Left lobe of liver (tissue), 2 donors: Measurements from ENCODE around the gene CRKL. TPM values are rescaled to one million over a fixed set of nuclear protein-coding genes. Genes with fewer than 3 reads are reported as not detected.
"Not testable (repeated sequence)": the region's sequence is repeated elsewhere in the genome, so short reads cannot be mapped to it uniquely, and the experiment has no call there.

Experiments
- ATAC-seq: fragments of 200-7000 bp; cut with Tn5 transposase; one replicate; pipeline ENCODE4 v1.9.1; 2020; ENCODE audit warnings: mild to moderate bottlenecking, moderate library complexity
- DNase-seq: peaks from one replicate; pipeline ENCODE4 v3.0.0-alpha.2; 2020; ENCODE audit warnings: low spot score
- total RNA-seq: library from RNA; stranded (reverse); gene quantifications from one replicate; pipeline ENCODE4 v1.2.1, GENCODE V29; 2021
- donor health status: DM: no; HTN: no; CAD: no; lungs with moderate emphysema.
- donor health status: DM: no; HTN: yes; CAD: no.

CRKL gene, protein sequence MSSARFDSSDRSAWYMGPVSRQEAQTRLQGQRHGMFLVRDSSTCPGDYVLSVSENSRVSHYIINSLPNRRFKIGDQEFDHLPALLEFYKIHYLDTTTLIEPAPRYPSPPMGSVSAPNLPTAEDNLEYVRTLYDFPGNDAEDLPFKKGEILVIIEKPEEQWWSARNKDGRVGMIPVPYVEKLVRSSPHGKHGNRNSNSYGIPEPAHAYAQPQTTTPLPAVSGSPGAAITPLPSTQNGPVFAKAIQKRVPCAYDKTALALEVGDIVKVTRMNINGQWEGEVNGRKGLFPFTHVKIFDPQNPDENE
- 41.4 TPM for total RNA-seq

DNA sequence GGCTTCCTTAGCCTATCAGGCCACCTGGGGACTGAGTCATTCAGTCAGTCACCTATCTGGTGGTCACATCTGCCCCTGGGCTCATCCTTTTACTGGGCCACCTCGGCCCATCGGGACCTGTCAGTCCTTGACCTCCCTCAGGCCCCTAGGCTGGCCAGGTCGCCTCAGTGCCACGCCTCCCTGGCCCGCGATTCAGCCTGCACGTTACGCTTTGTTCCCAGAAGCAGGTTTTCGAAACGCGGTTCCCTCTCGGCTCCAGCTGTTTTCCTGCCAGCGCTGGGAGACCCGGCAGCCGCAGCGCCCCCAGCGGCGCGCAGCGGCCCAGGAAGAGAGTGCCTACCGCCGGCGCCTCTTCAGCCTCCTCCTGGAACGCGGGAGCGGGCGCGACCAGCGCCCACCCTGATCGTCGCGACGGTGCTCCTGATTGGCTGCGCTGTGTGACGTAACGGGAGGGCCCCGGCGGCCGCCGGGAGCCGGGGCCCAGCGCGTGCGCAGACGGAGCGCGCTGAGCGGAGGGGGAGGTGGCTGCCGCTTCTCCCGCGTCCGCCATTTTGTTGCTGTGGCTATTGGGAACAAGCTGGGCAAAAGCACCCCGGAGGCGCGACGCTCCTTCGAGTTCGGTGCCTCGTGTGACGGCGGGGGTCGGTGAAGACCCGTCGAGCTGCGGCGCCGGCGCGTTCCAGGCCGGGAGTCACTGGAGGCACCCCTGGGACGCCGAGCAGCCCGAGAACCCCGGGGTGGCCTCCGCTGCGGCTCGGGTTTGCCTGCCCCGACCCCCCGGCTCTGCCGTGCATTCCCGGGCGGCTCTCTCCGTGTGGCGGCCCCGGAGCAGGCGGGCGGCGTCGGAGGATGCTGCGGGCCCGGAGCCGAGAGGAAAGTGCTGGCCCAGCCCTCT lies at the start of gene CRKL:
CRKL (plus strand) TSS at position 492 of the 895 bp plus-strand sequence. CDS start 528 bp downstream, outside the sequence.
- DNase-seq, result peak; percentile 98
- peak; percentile 92 for ATAC-seq

DNA sequence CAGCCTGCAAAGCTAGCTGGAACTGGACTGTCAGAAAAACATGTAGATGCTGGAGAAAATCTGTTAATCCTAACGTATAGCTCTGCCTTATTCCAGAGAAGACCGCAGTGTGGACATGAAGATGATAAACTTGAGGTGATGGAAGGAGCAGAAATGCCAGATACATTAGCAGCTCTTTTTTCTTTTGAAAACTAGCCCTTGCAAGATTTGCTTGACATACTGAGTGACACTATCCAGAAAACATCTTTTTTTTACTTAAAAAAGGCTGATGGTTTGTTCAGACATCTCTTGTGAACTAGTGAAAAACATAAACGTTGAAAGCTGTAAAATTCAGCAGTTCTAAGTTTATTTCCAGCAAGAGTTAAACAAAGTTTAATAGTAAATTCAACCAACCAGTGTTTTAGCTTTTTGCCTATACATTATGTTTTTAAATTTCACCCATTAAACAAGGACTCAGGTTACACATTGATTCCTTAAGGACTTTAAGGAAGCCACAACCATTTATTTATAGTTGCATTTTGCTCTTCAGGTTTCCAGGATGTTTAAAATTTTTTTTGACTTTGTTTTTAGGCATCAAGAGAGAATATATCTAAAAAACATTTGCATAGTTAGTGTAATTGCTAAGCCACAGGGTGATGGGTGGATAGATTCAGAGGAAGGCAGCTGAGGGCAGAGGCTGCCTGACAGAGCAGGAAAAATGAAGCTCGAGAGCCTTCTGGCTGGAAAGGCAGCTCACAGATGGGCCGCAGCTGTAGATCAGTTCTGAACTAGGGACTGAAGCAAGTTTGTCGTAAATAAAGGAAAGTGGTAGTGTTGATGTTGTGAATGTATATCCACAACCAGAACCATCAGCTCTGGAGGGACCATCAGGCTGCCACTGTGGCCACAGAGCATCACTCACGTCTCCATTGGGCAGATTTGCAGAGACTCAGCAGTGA lies 48.9 kb upstream of the CRKL start:
- ATAC-seq, result no peak
- DNase-seq, result no peak

DNA sequence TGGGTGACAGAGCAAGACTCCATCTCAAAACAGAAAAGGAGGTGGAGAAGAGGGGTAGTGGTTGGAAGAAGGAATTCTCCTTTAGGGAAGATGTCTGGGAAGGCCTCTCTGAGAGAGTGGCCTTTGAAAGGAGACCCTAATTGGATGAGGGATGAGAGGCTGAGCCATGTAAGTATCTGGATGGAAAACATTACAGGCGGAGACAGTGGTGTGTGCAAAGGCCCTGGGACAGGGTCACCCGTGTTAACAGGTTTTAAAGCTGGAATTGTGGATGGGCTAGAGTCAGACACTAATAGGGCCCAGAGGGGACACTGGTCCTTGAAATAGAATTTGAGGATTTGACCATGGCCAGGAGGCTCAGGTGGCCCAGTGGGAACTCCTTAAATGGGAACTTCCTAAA lies 48.0 kb upstream of the CRKL start:
- no peak for DNase-seq
- no peak for ATAC-seq

DNA sequence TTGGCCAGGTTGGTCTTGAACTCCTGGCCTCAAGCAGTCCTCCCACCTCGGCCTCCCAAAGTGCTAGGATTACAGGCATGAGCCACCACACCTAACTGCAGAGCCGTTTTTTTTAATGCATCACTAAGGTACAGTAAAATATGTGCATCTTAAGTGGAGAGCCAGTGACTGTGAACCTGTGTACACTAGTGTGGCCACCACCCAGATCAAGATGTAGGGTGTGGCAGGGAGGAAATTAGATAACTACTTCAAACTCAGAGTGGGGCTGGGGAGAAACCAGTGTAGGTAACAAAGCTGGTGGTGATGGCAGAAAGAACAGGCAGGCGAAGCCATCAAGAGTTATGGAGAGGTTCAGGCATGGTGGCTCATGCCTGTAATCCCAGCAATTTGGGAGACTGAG lies 44.0 kb upstream of the CRKL start:
- DNase-seq (no peak), ATAC-seq (no peak)

DNA sequence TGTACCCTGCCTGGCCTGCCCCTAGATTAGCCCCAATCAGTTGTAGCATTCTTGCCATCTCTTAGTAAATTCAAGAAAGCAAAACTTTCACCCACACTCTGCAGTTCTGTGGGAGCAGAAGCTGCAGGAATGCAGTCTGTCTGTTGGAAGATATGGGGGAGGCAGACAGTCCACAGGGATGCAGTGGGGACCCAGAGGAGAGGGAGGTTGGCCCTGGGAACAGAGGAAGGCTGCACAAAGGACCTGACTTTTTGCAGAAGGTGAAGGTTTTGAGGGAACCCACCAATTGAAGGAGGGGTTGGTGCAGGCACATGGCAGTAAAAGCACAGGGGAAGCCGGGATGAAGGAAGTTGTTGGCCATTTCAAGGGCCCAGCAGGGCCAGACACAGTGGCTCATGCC lies 41.9 kb upstream of the CRKL start:
- DNase-seq (no peak), ATAC-seq (no peak)

DNA sequence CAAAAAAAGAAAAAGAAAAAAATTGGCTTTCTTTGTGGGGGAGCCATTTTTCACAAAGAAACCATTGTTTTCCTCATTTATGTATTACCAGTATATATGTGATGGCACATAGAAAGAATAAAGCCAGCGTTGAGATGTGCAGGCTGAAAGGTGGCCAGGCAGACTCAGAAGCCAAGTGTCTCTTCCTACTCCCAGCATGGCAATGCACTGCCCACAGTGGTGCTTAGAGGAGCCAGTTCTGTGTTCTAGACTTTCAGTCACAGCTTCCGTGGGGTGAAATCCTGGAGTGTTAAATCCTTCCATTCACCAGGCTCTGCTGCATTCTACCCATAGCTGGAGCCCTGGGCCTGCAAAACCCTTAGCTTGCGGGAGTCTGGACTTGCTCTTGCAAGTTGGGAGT lies 39.5 kb upstream of the CRKL start:
- DNase-seq, result no peak
- no peak for ATAC-seq

DNA sequence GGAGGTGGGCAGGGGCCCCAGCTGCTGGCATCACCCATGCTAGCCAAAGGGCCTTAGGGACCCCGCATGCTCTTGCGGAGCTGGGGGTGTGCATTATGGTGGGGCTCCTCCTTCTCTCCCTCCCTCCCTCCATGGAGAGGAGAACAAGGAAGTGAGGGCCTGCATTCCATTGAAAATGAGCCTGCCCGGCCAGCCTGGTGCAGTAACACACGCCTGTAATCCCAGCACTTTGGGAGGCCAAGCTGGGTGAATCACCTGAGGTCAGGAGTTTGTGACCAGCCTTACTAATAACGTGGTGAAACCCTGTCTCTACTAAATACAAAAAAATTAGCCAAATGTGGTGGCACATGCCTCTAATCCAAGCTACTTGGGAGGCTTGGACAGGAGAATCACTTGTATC lies 36.0 kb upstream of the CRKL start:
- DNase-seq (no peak), ATAC-seq (no peak)

DNA sequence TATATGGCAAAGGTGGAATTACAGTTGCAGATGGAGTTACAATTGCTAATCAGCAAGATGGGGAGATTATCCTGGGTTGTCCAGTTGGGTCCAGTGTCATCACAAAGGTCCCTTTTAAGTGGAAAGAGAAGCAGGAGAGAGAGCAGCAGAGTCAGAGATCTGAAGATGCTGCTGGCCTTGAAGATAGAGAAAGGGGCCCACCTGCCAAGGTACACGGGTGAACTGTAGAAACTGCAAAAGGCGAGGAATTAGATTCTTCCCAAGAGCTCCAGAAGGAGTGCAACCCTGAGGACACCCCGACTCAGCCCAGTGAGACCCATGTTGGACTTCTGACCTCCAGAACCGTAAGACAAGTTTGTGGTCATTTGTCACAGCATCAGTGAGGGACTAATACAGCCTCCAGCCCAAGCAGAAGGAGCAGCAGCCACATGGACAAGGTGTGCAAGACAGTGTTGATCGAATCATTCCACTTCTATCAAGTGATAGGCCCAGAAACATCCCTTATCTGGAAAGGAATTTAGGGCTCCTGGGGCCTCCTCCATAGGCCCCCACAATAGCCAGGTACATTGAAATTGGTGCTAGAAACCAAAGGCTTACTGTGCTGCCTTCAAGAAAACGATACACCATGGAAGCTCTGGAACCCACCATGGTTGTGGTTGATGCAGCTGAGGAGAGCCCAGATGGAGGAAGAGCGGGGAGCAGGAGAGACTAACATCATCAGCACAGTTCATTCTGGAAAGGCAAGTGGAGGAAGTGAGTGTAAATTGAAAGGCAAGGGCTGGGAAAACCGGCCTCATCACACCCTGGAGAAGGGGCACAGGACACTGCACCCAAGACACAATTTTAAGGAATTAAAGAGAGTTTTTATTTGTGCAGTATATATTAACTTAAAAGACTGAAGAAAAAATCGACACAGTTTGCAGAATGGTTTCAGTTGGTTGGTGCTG lies 35.1 kb upstream of the CRKL start:
- DNase-seq (no peak), ATAC-seq (no peak)

DNA sequence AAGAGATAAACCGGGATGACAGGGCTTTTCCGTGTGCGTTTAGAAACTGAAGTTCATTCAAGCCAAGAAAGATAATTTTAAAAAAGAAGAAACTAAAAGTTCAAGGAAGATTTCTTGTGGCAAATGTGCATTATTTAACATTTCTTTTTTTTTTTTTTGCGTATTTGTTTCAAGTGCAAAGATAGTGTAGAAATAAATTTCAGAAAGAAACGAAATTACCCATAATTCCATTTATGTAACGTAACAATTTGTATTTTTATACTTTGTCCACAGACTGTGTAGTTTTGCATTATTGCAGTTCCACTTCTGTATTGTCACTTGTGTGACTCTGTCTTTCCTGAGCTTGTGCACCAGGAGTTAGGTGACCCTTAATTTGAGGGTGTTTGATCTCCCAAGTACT lies 34.4 kb upstream of the CRKL start:
- no peak for DNase-seq
- ATAC-seq, result no peak

DNA sequence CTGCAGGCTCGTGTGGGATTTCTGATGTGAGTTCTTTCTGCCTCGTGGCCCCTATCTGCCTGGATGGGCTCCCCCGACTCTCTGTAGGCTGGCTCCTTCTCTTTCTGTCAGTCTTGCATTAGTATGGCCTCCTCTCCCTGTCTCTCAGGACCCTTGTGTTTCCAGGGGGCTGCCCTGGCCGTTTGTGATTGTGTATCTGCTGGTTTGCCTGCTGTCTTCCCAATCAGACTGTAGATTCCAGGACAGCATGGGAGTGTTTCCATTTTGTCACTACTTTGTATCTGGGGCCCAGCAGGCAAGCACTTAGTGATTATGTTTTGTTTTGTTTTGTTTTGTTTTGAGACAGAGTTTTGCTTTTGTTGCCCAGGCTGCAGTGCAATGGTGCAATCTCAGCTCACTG lies 32.8 kb upstream of the CRKL start:
- DNase-seq (no peak), ATAC-seq (no peak)

DNA sequence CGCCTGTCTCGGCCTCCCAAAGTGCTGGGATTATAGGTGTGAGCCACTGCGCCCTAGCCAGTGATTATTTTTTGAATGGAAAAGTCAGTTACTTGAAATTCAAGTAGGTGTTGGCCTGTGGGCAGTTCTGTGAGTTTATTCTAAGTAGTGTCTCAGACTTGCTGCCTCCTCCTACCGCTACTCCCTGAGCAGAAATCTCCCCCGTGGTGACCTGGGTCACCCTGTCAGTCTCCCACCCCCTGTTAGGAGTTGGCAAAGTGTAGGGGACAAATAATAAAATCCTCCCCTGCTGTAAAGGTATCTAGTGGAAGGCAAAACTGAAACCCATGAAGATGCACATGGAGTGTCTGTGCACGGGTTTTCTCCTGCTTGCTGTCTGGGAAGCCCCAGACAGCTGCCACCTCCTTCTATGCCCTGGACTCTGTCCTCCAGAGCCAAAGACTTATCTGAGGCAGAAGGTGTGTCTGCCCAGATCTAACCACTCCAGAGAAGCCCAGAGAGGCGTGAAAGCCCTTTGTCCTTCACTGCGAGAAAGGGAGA lies 32.1 kb upstream of the CRKL start:
- ATAC-seq (no peak), DNase-seq (no peak)

DNA sequence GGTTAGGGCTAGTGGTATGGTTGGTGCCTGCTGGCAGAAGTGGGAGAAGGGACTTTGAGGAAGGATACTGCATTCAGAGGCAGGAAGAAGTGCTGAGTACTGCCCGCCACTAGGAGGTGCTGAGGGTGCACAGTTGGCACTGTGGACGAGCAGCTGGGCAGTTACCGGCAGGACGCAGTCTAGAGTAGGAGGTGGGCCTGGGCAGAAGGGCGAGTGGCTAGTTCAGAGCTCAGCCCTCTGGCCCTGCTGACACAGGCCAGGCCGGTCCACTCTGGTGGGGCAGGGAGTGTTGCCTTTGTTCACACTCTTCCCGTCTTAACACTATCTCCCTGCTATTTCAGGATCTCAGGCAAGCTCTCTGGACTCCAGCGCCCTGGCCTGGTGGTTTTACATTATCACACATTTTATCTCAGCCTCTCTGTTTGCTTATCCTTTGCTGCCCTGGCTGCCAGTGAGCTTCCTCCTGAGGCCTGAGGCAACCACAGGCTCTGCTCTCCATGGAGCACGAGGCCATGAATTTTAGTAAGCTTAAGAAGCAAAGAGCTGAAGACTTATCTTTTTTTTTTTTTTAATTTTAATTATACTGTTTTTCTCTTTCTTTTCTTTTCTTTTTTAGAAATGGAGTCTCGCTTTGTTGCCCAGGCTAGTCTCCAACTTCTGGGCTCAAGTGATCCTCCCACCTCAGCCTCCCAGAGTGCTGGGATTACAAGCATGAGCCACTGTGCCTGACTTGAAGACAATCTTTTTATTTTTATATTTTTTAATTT lies 31.5 kb upstream of the CRKL start:
- peak; percentile 88 for ATAC-seq
- DNase-seq, result peak; percentile 90

DNA sequence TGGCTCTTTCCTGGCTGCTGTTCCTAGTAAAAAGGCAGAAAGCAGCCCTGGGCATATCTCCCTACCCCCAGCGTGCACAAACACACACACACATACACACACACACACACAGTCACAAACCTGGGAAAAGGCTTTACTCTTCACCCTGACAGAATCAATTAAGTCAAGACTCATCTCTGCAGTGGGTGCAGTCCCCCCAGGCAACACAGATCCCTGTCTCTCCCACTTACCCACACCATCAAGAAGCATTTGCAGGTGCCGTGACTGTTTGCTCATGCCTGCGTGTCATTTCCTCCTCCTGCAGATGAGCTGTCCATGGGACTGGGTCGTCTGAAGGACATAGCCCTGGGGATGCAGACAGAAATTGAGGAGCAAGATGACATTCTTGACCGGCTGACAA lies 29.8 kb upstream of the CRKL start:
- DNase-seq (no peak), ATAC-seq (no peak)

DNA sequence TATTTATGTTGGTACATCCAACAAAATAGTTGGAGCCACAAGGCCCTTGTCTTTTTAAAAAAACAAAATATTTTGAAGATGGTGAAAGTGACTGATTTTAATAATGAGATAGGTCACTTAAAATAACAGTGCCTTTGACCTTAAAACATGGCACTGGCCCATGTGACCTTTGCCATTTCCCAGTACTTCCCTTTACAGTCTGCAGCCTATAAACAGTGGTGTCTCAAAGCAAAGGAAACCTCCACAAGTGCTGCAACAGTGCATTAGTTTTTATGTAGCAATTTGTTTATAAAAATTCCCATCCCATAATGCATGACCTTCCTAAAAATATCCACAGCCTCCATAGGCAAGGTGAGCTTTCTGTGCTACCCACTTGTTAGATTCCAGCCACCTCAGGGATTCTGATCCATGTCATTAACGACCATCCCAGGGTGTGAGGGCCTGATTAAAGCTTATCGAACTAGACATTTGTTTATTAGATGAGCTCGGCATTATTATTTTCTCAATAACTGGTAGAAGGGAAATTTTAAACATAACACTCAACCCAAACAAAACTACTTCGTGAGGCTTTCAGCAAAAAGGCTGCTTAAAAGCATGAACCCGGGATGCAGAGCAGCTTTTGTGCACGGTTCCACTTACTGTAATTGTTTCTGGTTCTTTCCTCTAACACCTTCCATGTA lies 28.0 kb upstream of the CRKL start:
- DNase-seq, result peak; percentile 79
- peak; percentile 56 for ATAC-seq

DNA sequence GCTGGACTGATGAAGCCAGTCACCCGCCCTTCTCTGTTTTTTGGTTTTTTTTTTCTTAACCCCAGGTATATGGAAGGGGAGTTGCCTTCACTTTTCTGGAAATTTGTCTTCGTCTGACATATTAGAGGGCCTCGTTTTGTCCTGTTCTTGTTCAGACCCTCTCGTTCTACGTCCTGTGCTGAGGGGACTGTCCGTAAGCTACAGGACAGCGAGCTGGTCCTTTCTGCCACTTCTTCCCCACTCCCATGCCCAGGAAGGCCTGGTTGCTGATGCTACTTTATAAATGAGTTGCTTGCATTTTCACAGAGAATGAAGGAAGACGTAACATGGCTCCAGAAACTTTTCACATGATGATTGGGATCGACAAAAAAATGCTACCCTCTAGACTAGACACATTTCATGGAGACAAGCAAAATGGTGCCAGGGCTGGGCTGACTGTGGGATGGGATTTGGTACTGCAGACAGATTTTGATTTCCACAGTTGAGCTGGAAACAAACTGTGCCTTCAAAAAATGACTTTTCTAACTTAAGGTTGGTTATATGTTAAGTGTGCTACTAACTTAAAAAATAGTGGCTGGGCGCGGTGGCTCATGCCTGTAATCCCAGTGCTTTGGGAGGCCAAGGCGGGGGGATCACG lies 27.2 kb upstream of the CRKL start:
- DNase-seq, result no peak

DNA sequence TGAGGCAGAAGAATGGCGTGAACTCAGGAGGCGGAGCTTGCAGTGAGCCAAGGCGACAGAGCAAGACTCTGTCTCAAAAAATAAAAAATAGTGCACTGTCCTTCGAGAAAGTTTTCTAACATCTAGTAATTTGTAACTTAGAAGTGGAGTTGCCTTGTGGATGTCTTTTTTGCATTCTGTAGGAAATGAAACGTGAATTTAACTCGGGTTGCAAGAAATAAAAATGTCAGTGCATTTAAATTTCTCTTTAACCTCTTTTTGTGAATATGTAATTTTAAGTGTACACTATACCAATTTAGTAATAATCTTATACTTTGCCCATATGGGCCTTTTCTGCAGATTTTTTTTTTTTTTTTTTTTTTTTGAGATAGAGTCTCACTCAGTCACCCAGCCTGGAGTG lies 26.2 kb upstream of the CRKL start:
- DNase-seq (no peak), ATAC-seq (no peak)

More for the DNA sequence above, 27.2 kb upstream of the CRKL start:
- no peak for ATAC-seq

DNA sequence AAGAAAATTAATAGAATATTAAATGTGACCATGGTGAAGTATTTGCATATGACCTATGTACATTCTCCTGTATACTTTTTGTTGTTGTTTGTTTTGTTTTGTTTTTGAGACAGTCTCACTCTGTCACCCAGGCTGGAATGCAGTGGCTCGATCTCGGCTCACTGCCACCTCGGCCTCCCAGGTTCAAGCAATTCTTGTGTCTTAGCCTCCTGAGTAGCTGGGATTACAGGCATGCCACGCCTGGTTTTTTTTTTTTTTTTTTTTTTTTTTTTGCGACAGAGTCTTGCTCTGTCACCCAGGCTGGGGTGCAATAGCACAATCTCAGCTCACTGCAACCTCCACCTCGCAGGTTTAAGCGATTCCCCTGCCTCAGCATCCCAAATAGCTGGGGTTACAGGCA lies 19.5 kb upstream of the CRKL start:
- DNase-seq, ATAC-seq: not testable (repeated sequence)
